GM12872 (cell line): ENCODE results near the gene CFAP141.

Experiments used
- TF ChIP-seq, protein P1 (sequence below): IDR thresholded peaks from 3 replicates; pipeline ENCODE4 v1.5.1; 2011; ENCODE audit warnings: low read depth, mild to moderate bottlenecking, low read length, moderate library complexity; ENCODE audit not compliant: insufficient read depth

The CFAP141 gene

GRCh38 chr1:154166207-154166606 lies 39.9 kb downstream of the CFAP141 start:
- TF ChIP-seq, protein P1, sequence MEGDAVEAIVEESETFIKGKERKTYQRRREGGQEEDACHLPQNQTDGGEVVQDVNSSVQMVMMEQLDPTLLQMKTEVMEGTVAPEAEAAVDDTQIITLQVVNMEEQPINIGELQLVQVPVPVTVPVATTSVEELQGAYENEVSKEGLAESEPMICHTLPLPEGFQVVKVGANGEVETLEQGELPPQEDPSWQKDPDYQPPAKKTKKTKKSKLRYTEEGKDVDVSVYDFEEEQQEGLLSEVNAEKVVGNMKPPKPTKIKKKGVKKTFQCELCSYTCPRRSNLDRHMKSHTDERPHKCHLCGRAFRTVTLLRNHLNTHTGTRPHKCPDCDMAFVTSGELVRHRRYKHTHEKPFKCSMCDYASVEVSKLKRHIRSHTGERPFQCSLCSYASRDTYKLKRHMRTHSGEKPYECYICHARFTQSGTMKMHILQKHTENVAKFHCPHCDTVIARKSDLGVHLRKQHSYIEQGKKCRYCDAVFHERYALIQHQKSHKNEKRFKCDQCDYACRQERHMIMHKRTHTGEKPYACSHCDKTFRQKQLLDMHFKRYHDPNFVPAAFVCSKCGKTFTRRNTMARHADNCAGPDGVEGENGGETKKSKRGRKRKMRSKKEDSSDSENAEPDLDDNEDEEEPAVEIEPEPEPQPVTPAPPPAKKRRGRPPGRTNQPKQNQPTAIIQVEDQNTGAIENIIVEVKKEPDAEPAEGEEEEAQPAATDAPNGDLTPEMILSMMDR = no peak

GRCh38 chr1:154159554-154159953 lies 46.6 kb downstream of the CFAP141 start:
- TF ChIP-seq, protein P1 = no peak

DNA sequence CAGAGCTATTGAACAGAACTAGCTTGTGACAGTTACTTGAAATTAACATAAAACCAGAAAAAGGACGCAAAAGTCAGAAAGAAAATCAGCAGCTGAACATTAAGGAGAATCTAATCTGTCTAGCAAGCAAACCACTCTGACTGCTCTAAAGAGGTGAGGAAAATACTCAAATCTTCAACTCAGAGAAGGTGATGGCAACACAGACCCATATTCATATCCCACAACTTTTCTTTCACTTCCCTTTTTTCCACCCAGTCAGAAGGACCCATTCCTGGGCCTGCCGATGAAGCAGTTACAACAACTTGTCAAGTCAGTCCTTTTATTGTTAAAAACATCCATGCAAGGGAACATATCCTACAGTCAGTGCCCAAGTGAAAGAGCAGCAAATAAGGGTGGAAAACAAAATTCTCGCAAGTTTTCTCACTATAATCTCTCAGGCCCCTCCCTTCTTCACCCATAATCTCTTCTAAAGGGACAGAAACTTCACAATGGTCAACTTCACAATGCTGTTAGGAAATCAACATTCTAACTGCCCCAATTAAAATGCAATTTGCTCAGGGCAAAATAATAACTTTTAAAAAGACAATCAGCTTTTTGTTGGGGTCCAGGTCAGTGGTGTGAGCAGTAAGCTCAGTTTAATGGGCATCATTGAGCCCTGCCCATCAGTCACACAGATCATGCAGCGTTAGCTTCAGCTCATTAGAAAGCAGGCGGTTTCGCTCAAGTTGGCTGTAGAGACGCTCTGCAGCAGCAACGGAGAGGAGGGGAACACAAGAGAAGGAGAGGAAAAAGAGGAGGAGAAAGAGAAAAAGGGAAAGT lies 47.6 kb downstream of the CFAP141 start:
- TF ChIP-seq, protein P1 = no peak

GRCh38 chr1:154157520-154158306 lies 48.4 kb downstream of the CFAP141 start:
- TF ChIP-seq, protein P1 = no peak

GRCh38 chr1:154155251-154155650 lies 50.9 kb downstream of the CFAP141 start:
- TF ChIP-seq, protein P1 = no peak

DNA sequence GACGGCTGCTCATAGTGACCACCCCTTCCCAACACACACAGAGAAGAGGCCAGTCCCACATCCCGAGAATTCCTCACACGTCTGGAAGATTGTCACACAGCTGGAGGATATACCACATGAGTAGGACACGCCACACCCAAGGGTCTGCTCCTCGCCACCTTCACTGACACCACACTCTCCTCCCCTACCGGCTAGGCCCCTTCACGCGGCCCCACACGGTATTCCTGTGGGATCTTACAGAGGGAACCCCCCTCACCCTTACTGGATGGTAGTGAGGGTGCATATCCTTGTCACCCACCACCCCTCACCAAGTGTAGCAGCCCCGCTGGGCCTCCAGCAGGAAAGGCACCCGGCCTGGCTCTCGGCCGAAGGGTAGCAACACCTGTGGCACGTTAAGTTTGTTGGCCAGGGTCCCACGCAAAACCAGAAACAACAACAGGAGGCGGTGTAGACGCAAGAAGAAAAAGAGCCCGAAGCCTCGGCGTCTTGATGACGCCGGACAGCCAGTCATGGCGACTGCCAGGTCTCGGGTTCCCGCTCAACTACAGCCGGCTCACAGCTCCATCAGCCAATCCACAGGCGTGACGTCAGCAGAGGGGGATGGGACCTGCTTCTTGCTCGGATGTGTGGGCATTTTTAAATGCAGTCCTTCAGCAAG lies 51.5 kb downstream of the CFAP141 start, which contains the start of gene NUP210L:
Gene NUP210L (minus strand): TSS at position 540 of the 658 bp plus-strand sequence.
- TF ChIP-seq, protein P1 = no peak

GRCh38 chr1:154154053-154154452 lies 52.1 kb downstream of the CFAP141 start:
- TF ChIP-seq, protein P1 = no peak
